Activated CD8-positive, alpha-beta memory T cell treated with anti-CD3 and anti-CD28 coated beads for 4 hours (primary cell): ENCODE measurements around the gene C18orf63.

Source experiments
- DNase-seq, 2 donors: peaks; one replicate each; pipeline ENCODE4 v3.0.0-alpha.2; 2020; ENCODE audit warnings: low read depth in 2 of 2

C18orf63 gene

GRCh38 chr18:74376523-74376922 is 60.9 kb downstream of the C18orf63 start:
- DNase-seq: no peak

GRCh38 chr18:74377776-74378175 is 62.1 kb downstream of the C18orf63 start:
- no peak for DNase-seq

- no peak for DNase-seq
These were observed 62.6 kb downstream of the C18orf63 start for GRCh38 chr18:74378179-74378682.

GRCh38 chr18:74380916-74381315 is 65.3 kb downstream of the C18orf63 start:
- DNase-seq: no peak

- DNase-seq: no peak
These were observed 66.1 kb downstream of the C18orf63 start for GRCh38 chr18:74381621-74382295.

GRCh38 chr18:74382481-74383017 is 66.9 kb downstream of the C18orf63 start:
- DNase-seq: no peak

GRCh38 chr18:74387383-74387782 is 71.7 kb downstream of the C18orf63 start:
- no peak for DNase-seq

- no peak for DNase-seq
These were observed 72.6 kb downstream of the C18orf63 start for GRCh38 chr18:74388227-74388626.

GRCh38 chr18:74389171-74389927 is 73.7 kb downstream of the C18orf63 start:
- DNase-seq: no peak

GRCh38 chr18:74389991-74390390 is 74.4 kb downstream of the C18orf63 start:
- DNase-seq: no peak

- DNase-seq: no peak
These were observed 75.3 kb downstream of the C18orf63 start for GRCh38 chr18:74390900-74391299.

- DNase-seq: no peak
These were observed 76.7 kb downstream of the C18orf63 start for GRCh38 chr18:74392323-74392722.

- no peak for DNase-seq
These were observed 79.4 kb downstream of the C18orf63 start for GRCh38 chr18:74395006-74395405.

- no peak for DNase-seq
These were observed 80.1 kb downstream of the C18orf63 start for GRCh38 chr18:74395648-74396154.

- no peak for DNase-seq
These were observed 80.8 kb downstream of the C18orf63 start for GRCh38 chr18:74396171-74397169.

- no peak for DNase-seq
These were observed 81.9 kb downstream of the C18orf63 start for GRCh38 chr18:74397572-74397971.

- DNase-seq: no peak
These were observed 83.7 kb downstream of the C18orf63 start for GRCh38 chr18:74399091-74399887.

- DNase-seq: no peak
These were observed 85.2 kb downstream of the C18orf63 start for GRCh38 chr18:74400813-74401212.

GRCh38 chr18:74402806-74403433 is 87.3 kb downstream of the C18orf63 start:
- no peak for DNase-seq

GRCh38 chr18:74407888-74408287 is 92.2 kb downstream of the C18orf63 start:
- DNase-seq: no peak
